Mucosa of descending colon (tissue), 3 donors: ENCODE data around the gene TNC. TPM values are rescaled to one million over a fixed set of nuclear protein-coding genes. Genes with fewer than 3 reads are reported as not detected.

Experiments used
- ATAC-seq: fragments of 200-7000 bp; cut with Tn5 transposase; one replicate; pipeline ENCODE4 v1.9.1; 2020; ENCODE audit warnings: mild to moderate bottlenecking, moderate library complexity
- DNase-seq, 3 donors: peaks; one replicate each; pipeline ENCODE4 v3.0.0-alpha.2; 2020
- H3K36me3 ChIP-seq: fragments of 200-600 bp; one replicate; pipeline ENCODE4 v1.8.0; 2021; ENCODE audit warnings: low read depth, mild to moderate bottlenecking
- H3K4me1 ChIP-seq: fragments of 200-600 bp; one replicate; pipeline ENCODE4 v1.8.0; 2021; ENCODE audit warnings: low read depth, mild to moderate bottlenecking
- H3K4me3 ChIP-seq: fragments of 200-600 bp; one replicate; pipeline ENCODE4 v1.8.0; 2021; ENCODE audit warnings: mild to moderate bottlenecking
- H3K9me3 ChIP-seq: fragments of 200-600 bp; one replicate; pipeline ENCODE4 v1.8.0; 2021; ENCODE audit warnings: mild to moderate bottlenecking
- CTCF ChIP-seq: fragments of 200-600 bp; IDR thresholded peaks from one replicate; pipeline ENCODE4 v1.8.0; 2022; ENCODE audit warnings: antibody characterized with exemption, mild to moderate bottlenecking
- intact Hi-C, 2 donors: fragments of 100-400 bp; cut with DNase I in 1 of 2; cut with micrococcal nuclease in 1 of 2; formaldehyde crosslinking; loops; one replicate each; pipeline versions ENCODE4 v1.11.0 to v1.11.1; 2022; cut with DNase I, micrococcal nuclease
- total RNA-seq, 3 donors: library from RNA; stranded (reverse); fragmentation: NEBNext Ultra II Directional in 2 of 3; extraction: Animal tissue kit (Norgen Biotek cat#: 25700) in 2 of 3; gene quantifications; one replicate each; pipeline versions ENCODE4 v1.2.1 to v1.2.4, GENCODE V29; 2021 to 2023
- donor health status: DM: no; HTN: no; CAD: no; lungs with moderate emphysema.
- donor health status: DM: no; HTN: no; CAD: no.
- donor health status: DM: no; HTN: yes; CAD: no.

Gene TNC
- total RNA-seq, 3 donors from 2014 or later = 6.5 to 216 (median 48.0) TPM

- no peaks in the 10 kb centered on the region for H3K36me3 ChIP-seq
- H3K4me1 ChIP-seq = no peaks in the 10 kb centered on the region
- no peak for TF ChIP-seq CTCF
- no peak overlapping the region for H3K4me3 ChIP-seq
- no peak for ATAC-seq
- no peaks in the 10 kb centered on the region for H3K9me3 ChIP-seq
- no peak for DNase-seq
- intact Hi-C loops = no loop called here
Observed at GRCh38 chr9:114972510-114973136, 145.3 kb downstream of the TNC start.

Other genes starting within 250 kb of the TNC start
- gene TNFSF8, start 187.6 kb downstream of the TNC start, total RNA-seq = 1 to 10 TPM; 1.0 to 1.3 (median 1.0) TPM